Measurements from ENCODE around the gene MCFD2. TPM values are rescaled to one million over a fixed set of nuclear protein-coding genes. Genes with fewer than 3 reads are reported as not detected.
"Not testable (repeated sequence)": the region's sequence is repeated elsewhere in the genome, so short reads cannot be mapped to it uniquely, and the experiment has no call there.

MCFD2 gene
- total RNA-seq, 1 donor from 2014 or later: 103 TPM

- DNase-seq (ENCODE audit: extremely low read depth, low read depth, low spot score): not testable (repeated sequence)
These were observed 10.5 kb downstream of the MCFD2 start for GRCh38 chr2:46904908-46905678.

GRCh38 chr2:46902980-46903379 lies 12.6 kb downstream of the MCFD2 start:
- not testable (repeated sequence) for DNase-seq (ENCODE audit: extremely low read depth, low read depth, low spot score)

- DNase-seq (ENCODE audit: extremely low read depth, low read depth, low spot score): no peak
These were observed 13.1 kb downstream of the MCFD2 start for GRCh38 chr2:46902465-46902864.

- DNase-seq (ENCODE audit: extremely low read depth, low read depth, low spot score): no peak
These were observed 14.0 kb downstream of the MCFD2 start for GRCh38 chr2:46901611-46902010.

GRCh38 chr2:46900381-46900780 lies 15.2 kb downstream of the MCFD2 start:
- no peak for DNase-seq (ENCODE audit: extremely low read depth, low read depth, low spot score)

- DNase-seq (ENCODE audit: extremely low read depth, low read depth, low spot score): no peak
These were observed 16.6 kb downstream of the MCFD2 start for GRCh38 chr2:46899053-46899452.

GRCh38 chr2:46898024-46898423 lies 17.6 kb downstream of the MCFD2 start:
- DNase-seq (ENCODE audit: extremely low read depth, low read depth, low spot score): no peak

- no peak for DNase-seq (ENCODE audit: extremely low read depth, low read depth, low spot score)
These were observed 22.2 kb downstream of the MCFD2 start for GRCh38 chr2:46893269-46893939.

GRCh38 chr2:46891956-46892553 lies 23.6 kb downstream of the MCFD2 start:
- no peak for DNase-seq (ENCODE audit: extremely low read depth, low read depth, low spot score)

- DNase-seq (ENCODE audit: extremely low read depth, low read depth, low spot score): no peak
These were observed 27.1 kb downstream of the MCFD2 start for GRCh38 chr2:46888421-46888952.

GRCh38 chr2:46887028-46887885 lies 28.3 kb downstream of the MCFD2 start:
- DNase-seq (ENCODE audit: extremely low read depth, low read depth, low spot score): no peak

GRCh38 chr2:46886268-46887027 lies 29.2 kb downstream of the MCFD2 start:
- no peak for DNase-seq (ENCODE audit: extremely low read depth, low read depth, low spot score)

GRCh38 chr2:46885376-46885775 lies 30.2 kb downstream of the MCFD2 start:
- DNase-seq (ENCODE audit: extremely low read depth, low read depth, low spot score): no peak

GRCh38 chr2:46879511-46879910 lies 36.1 kb downstream of the MCFD2 start:
- no peak for DNase-seq (ENCODE audit: extremely low read depth, low read depth, low spot score)

- DNase-seq (ENCODE audit: extremely low read depth, low read depth, low spot score): no peak
These were observed 36.7 kb downstream of the MCFD2 start for GRCh38 chr2:46878886-46879285.

- no peak for DNase-seq (ENCODE audit: extremely low read depth, low read depth, low spot score)
These were observed 37.2 kb downstream of the MCFD2 start for GRCh38 chr2:46878240-46878877.

- no peak for DNase-seq (ENCODE audit: extremely low read depth, low read depth, low spot score)
These were observed 37.9 kb downstream of the MCFD2 start for GRCh38 chr2:46877619-46878113.

- DNase-seq (ENCODE audit: extremely low read depth, low read depth, low spot score): no peak
These were observed 38.7 kb downstream of the MCFD2 start for GRCh38 chr2:46876741-46877384.

All from glomerular endothelial cell (primary cell).